Measurements from ENCODE around the gene IMPDH1. TPM values are rescaled to one million over a fixed set of nuclear protein-coding genes. Genes with fewer than 3 reads are reported as not detected.

IMPDH1 gene
- total RNA-seq, 4 donors from 2014 or later: 36.9 to 87.1 (median 43.3) TPM

GRCh38 chr7:128410451-128410753 is 620 bp upstream of the IMPDH1 start:
- Histone ChIP-seq H3K4me3 (peak overlapping the region; percentile 43 to 79), H3K9me3 (no peaks in the 10 kb centered on the region), H3K36me3 (no peaks in the 10 kb centered on the region), H3K27ac (peak overlapping the region; percentile 78 to 94 (median 91)), H3K4me1 (peaks cover 0 to 49% (median 21%) of the 10 kb centered on the region in 3 donors), H3K27me3 (no peaks in the 10 kb centered on the region)
- WGBS, 2 donors (ENCODE audit: low coverage in 1 of 2): 0% methylated on average over 3 of the region's 6 CpGs
- TF ChIP-seq POLR2AphosphoS5 (IDR thresholded peaks at IDR 0.05) (no peak), EP300 (IDR thresholded peaks at IDR 0.05) (no peak), POLR2A (IDR thresholded peaks at IDR 0.05) (no peak), CTCF (IDR thresholded peaks at IDR 0.05) (no peak)
- ATAC-seq: no peak

- peaks cover 0 to 63% (median 34%) of the 10 kb centered on the region in 3 donors for H3K4me1 ChIP-seq
- 0 to 7% methylated on average over 6 to 11 of the region's 25 CpGs for WGBS, 2 donors (ENCODE audit: low coverage in 1 of 2)
- H3K27me3 ChIP-seq: no peaks in the 10 kb centered on the region
- peak overlapping the region; percentile 43 to 79 for H3K4me3 ChIP-seq
- H3K27ac ChIP-seq: peak overlapping the region; percentile 34 to 94 (median 91)
- H3K9me3 ChIP-seq: no peaks in the 10 kb centered on the region
- no peaks in the 10 kb centered on the region for H3K36me3 ChIP-seq
- TF ChIP-seq EP300 (IDR thresholded peaks at IDR 0.05): no peak
- no peak for TF ChIP-seq CTCF (IDR thresholded peaks at IDR 0.05)
- no peak for TF ChIP-seq POLR2A (IDR thresholded peaks at IDR 0.05)
- no peak for TF ChIP-seq POLR2AphosphoS5 (IDR thresholded peaks at IDR 0.05)
- ATAC-seq: no peak
Observed at GRCh38 chr7:128408709-128409595, 830 bp downstream of the IMPDH1 start.

GRCh38 chr7:128407751-128408708 is 1.8 kb downstream of the IMPDH1 start:
- Histone ChIP-seq H3K27me3 (no peaks in the 10 kb centered on the region), H3K9me3 (no peaks in the 10 kb centered on the region), H3K4me3 (peak overlapping the region in 1 of 2 donors; percentile 79), H3K36me3 (no peaks in the 10 kb centered on the region), H3K27ac (peak overlapping the region in 3 of 4 donors; percentile 89 to 94 (median 93)), H3K4me1 (peaks cover 0 to 70% (median 34%) of the 10 kb centered on the region in 3 donors)
- ATAC-seq: no peak
- 67 to 90% methylated on average over 1 to 3 of the region's 11 CpGs for WGBS, 2 donors (ENCODE audit: low coverage in 1 of 2)
- TF ChIP-seq POLR2A (IDR thresholded peaks at IDR 0.05): no peak

- no peak overlapping the region for H3K4me3 ChIP-seq
- peaks cover 0 to 74% (median 34%) of the 10 kb centered on the region in 3 donors for H3K4me1 ChIP-seq
- no peak for ATAC-seq
- no peaks in the 10 kb centered on the region for H3K9me3 ChIP-seq
- H3K27ac ChIP-seq: peak overlapping the region in 3 of 4 donors; percentile 89 to 94 (median 93)
- peaks cover 0 to 1% of the 10 kb centered on the region in 2 donors for H3K36me3 ChIP-seq
- no CpG with 5 or more reads among the region's 7 CpGs for WGBS, 2 donors (ENCODE audit: low coverage in 1 of 2)
- H3K27me3 ChIP-seq: no peaks in the 10 kb centered on the region
- no peak for TF ChIP-seq POLR2A (IDR thresholded peaks at IDR 0.05)
- no peak for TF ChIP-seq POLR2AphosphoS5 (IDR thresholded peaks at IDR 0.05)
- TF ChIP-seq CTCF (IDR thresholded peaks at IDR 0.05): no peak
- TF ChIP-seq EP300 (IDR thresholded peaks at IDR 0.05): no peak
Observed at GRCh38 chr7:128407233-128407589, 2.6 kb downstream of the IMPDH1 start.
